EH (cell line): ENCODE measurements around the gene RXFP4.

Experiments
- DNase-seq: peaks from one replicate; pipeline ENCODE4 v3.0.0-alpha.2; 2015; ENCODE audit warnings: low read depth

The RXFP4 gene

GRCh38 chr1:155931332-155932038 is 10.0 kb upstream of the RXFP4 start:
- peak; percentile 44 for DNase-seq

DNA sequence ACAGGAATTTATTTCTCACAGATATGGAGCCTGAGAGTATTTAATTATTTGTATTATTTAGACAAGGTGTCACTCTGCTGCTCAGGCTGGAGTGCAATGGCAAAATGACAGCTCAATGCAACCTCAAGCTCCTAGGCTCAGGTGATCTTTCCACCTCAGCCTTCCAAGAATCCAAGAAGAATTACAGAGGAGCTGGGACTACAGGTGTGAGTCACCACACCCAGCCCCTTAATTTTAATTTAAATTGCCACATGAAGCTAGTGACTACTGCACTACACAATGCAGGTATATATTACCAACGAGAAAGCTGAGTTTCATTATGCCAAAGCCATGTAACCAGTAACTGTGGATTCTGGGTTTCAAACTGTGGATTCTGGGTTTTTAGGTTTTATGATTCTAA is 9.4 kb upstream of the RXFP4 start:
- DNase-seq, result no peak

GRCh38 chr1:155932487-155932886 is 9.0 kb upstream of the RXFP4 start:
- peak; percentile 33 for DNase-seq

GRCh38 chr1:155933591-155934096 is 7.8 kb upstream of the RXFP4 start:
- DNase-seq, result no peak

- DNase-seq, result peak; percentile 99
Observed at GRCh38 chr1:155934097-155934935, 7.1 kb upstream of the RXFP4 start, which contains the start of gene KHDC4. KHDC4 (minus strand) TSS chr1:155934413; CDS start chr1:155934373, 40 bp downstream.

DNA sequence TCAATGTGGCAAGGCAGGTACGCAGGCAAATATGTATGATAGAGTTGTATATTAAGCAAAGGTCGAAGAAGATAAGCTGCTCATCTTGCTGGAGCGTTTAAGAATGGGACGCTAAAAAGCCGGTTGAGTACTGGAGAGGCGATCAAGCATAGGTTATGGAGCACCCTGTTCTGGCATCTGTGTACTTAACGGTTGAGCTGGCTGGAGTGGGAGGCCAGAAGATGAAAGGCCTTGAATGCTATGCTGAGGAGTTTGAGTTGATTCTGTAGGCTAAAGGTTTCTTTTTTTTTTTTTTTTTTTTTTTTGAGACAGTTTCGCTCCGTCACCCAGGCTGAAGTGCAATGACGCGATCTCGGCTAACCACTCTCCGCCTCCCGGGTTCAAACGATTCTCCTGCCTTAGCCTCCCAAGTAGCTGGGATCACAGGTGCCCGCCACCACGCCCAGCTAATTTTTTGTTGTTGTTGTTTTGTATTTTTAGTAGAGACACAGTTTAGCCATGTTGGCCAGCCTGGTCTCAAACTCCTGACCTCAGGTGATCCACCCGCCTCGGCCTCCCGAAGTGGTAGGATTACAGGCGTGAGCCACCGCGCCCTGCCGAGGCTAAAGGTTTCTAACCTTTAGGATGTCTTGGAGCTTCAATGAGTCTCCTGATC is 6.4 kb upstream of the RXFP4 start:
- DNase-seq, result no peak

DNA sequence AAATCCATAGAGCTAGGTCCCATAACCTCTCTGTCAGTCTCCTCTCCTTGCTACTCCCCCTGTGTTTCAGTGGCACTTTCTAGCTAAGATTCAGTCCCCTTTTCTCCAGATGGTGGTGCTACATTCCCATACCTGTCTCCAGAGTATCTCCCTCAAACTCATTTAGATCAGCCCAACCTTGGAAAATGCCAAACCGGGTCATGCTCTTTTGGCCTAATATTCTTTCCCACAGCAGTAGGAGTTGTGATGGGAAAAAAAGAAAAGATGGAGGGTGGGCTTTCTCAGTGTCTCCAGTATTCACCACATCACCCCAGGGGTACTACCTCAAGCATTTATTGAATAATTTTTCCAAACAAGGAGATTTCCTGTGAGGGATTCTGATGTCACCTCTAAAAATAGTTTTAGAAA is 3.2 kb upstream of the RXFP4 start:
- peak; percentile 84 for DNase-seq

GRCh38 chr1:155940482-155940992 is 901 bp upstream of the RXFP4 start:
- peak; percentile 87 for DNase-seq

- DNase-seq, result peak; percentile 30
Observed at GRCh38 chr1:155941845-155942531, 550 bp downstream of the RXFP4 start.

DNA sequence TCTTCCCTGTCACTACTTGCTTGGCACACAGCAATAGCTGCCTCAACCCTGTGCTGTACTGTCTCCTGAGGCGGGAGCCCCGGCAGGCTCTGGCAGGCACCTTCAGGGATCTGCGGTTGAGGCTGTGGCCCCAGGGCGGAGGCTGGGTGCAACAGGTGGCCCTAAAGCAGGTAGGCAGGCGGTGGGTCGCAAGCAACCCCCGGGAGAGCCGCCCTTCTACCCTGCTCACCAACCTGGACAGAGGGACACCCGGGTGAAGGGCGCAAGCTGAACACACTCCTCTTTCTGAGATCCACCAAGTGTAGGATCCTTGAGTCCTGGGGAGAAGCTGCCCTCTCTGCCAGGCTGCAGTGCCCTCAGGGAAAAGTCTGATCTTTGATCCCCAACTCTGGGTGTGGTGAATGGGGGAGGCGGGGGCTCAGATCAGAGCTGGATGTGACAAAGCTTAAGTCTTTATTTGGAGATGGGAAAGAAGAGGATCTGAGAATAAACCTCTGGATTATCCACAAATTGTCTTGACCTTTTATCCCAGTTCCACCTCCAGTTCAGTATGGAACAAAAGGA is 1.2 kb downstream of the RXFP4 start:
- DNase-seq, result peak; percentile 32

- DNase-seq, result peak; percentile 23
Observed at GRCh38 chr1:155944444-155944799, 3.0 kb downstream of the RXFP4 start.

DNA sequence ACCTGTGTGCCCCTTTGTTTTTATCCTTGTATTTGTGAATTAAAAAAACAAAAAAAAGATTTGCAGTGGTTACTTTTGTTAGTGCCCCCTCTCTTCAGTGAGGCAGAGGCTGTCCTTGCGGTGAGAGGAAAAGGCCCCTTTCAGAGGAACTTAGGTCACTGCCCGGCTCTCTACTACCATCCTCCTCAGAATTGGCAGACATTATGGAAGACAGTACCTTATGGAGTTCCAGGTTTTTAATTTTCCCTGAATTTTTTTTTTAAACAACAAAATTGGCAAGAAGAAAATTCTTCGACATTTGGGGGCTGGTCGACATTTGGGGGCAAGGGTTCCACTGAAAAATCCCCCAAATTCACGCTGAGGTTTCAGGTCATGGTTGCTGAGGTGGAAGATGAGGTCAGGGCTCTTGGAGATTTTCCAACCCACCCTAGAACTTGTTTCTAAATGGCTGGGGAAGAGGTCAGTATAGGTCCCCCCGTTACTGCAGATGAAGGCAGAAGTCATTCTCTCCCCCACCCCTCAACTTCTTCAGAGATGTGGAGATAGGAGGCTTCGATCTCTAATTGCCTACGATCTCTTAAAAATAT is 5.3 kb downstream of the RXFP4 start:
- DNase-seq, result no peak

DNA sequence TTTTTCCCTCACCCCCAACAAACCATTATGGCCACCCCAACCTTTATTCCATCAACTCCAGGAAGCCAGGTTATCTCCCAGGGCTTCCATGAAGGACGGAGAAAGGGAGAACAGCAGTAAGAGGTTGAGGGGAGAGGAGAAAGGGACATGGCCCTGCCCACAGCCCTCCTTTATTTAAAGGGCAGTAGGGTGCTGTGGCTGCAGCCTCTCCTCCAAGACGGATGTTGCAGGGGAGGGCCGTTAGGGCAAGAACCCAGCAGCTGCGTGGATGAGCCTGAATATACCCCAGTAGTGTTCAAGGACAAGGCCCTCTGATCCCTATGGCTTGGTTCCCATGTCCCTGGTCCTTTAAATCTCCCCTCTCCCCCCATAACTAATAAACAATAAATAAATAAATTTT is 5.9 kb downstream of the RXFP4 start:
- no peak for DNase-seq

GRCh38 chr1:155947741-155948140 is 6.3 kb downstream of the RXFP4 start:
- no peak for DNase-seq

GRCh38 chr1:155950829-155951228 is 9.4 kb downstream of the RXFP4 start:
- no peak for DNase-seq

GRCh38 chr1:155951753-155952504 is 10.5 kb downstream of the RXFP4 start:
- no peak for DNase-seq

- no peak for DNase-seq
Observed at GRCh38 chr1:155952505-155952890, 11.1 kb downstream of the RXFP4 start.

- DNase-seq, result no peak
Observed at GRCh38 chr1:155954645-155955044, 13.2 kb downstream of the RXFP4 start.

GRCh38 chr1:155957411-155957915 is 16.0 kb downstream of the RXFP4 start:
- no peak for DNase-seq

DNA sequence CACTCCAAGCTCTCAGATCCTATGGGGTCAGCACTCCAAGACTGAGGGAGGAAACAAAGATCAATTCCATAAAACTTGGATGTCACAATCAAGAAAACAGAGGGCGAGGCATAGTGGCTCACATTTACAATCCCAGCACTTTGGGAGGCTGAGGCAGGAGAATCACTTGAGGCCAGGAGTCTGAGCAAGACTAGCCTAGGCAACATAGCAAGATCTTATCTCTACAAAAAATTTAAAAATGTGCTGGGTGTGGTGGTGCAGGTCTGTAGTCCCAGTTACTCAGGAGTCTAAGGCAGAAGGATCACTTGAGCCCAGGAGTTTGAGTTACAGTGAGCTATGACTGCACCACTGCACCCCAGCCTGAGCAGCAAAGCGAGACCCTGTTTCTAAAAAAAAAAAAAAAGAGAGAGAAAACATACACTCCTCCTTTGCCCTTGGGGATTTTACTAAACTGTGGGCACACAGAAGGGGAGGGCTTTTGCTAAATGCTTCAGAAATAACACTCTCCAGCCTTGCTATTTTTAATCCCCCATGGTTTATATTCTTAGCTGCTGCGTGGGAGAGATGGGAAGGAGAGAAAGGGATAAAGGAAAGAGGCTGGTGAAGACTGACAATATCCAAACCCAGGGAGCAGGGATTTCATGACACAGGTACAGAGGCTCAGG is 18.8 kb downstream of the RXFP4 start:
- no peak for DNase-seq
